ENCODE data around the gene RNF183.

DNA sequence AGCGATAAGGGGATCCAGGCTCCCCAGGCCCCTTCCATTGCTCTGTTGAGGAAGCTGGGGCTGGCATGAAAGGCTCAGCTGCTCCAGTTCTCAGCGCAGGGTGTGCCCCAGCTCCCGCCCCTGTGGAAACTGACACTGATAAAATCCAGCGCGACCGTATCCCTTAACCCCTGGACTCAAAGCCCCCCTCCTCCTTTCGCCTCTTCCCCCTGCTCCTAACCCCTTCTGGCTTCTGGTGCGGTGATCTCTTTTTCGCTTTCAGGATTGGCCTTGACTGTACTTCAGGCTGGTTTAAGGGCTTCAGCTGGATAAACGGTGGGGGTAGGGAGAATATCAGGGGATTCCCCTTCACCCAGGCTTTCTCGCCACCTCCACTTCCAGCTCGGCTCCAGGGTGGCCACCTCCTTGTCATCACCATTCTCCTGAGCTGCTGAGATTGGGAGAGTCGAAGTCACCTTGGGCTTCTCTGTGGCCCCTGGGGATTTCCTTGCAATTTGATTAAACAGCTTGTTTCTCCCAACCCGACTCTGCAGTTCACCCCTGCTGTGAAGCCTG, 47.0 kb upstream of the RNF183 start:
- TF ChIP-seq, protein P1, sequence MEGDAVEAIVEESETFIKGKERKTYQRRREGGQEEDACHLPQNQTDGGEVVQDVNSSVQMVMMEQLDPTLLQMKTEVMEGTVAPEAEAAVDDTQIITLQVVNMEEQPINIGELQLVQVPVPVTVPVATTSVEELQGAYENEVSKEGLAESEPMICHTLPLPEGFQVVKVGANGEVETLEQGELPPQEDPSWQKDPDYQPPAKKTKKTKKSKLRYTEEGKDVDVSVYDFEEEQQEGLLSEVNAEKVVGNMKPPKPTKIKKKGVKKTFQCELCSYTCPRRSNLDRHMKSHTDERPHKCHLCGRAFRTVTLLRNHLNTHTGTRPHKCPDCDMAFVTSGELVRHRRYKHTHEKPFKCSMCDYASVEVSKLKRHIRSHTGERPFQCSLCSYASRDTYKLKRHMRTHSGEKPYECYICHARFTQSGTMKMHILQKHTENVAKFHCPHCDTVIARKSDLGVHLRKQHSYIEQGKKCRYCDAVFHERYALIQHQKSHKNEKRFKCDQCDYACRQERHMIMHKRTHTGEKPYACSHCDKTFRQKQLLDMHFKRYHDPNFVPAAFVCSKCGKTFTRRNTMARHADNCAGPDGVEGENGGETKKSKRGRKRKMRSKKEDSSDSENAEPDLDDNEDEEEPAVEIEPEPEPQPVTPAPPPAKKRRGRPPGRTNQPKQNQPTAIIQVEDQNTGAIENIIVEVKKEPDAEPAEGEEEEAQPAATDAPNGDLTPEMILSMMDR (conservative IDR thresholded peaks at IDR 0.05 in 1 of 2, IDR thresholded peaks at IDR 0.05 in 1 of 2; ENCODE audit: low read depth in 1 of 2, low read length in 2 of 2) = no peak
- TF ChIP-seq EZH2 (IDR thresholded peaks at IDR 0.05; ENCODE audit: low read length, missing control alignments) = peak; percentile 95
